ENCODE results near the gene UTP25.

DNA sequence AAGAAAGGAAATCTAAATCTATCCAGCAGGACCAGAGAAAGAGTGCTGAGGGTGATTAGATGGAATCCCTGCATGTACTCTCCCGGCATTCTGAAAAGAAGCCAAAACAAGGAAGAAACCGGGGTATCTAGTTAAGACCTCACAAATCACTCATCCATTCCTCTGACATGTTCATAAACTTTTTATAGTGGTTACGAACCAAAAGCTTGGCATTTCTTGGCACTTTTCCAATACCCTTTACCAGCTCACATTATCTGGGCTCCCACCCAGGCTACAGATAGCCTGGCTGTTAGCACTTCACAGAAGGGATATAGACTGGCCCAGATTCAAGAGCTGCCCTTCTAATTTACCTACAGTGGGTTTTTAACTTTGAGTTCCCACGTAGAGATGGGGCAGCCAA is 41.6 kb upstream of the UTP25 start:
- TF ChIP-seq, protein P1, sequence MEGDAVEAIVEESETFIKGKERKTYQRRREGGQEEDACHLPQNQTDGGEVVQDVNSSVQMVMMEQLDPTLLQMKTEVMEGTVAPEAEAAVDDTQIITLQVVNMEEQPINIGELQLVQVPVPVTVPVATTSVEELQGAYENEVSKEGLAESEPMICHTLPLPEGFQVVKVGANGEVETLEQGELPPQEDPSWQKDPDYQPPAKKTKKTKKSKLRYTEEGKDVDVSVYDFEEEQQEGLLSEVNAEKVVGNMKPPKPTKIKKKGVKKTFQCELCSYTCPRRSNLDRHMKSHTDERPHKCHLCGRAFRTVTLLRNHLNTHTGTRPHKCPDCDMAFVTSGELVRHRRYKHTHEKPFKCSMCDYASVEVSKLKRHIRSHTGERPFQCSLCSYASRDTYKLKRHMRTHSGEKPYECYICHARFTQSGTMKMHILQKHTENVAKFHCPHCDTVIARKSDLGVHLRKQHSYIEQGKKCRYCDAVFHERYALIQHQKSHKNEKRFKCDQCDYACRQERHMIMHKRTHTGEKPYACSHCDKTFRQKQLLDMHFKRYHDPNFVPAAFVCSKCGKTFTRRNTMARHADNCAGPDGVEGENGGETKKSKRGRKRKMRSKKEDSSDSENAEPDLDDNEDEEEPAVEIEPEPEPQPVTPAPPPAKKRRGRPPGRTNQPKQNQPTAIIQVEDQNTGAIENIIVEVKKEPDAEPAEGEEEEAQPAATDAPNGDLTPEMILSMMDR (IDR thresholded peaks at IDR 0.05), result no peak
- TF ChIP-seq NR3C1 (CRISPR knock-in tag; conservative IDR thresholded peaks at IDR 0.05; ENCODE audit: low read depth), result no peak
- TF ChIP-seq ZNF263 (CRISPR knock-in tag; IDR thresholded peaks at IDR 0.05; ENCODE audit: low read depth), result no peak
- TF ChIP-seq ESRRA (CRISPR knock-in tag; IDR thresholded peaks at IDR 0.05; ENCODE audit: borderline replicate concordance), result no peak
- no peak for TF ChIP-seq NR2C2 (CRISPR knock-in tag; IDR thresholded peaks at IDR 0.05)
- TF ChIP-seq, protein P2, sequence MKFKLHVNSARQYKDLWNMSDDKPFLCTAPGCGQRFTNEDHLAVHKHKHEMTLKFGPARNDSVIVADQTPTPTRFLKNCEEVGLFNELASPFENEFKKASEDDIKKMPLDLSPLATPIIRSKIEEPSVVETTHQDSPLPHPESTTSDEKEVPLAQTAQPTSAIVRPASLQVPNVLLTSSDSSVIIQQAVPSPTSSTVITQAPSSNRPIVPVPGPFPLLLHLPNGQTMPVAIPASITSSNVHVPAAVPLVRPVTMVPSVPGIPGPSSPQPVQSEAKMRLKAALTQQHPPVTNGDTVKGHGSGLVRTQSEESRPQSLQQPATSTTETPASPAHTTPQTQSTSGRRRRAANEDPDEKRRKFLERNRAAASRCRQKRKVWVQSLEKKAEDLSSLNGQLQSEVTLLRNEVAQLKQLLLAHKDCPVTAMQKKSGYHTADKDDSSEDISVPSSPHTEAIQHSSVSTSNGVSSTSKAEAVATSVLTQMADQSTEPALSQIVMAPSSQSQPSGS (CRISPR knock-in tag; IDR thresholded peaks at IDR 0.05; ENCODE audit: borderline replicate concordance, low read depth), result no peak
- TF ChIP-seq FOXK1 (CRISPR knock-in tag; IDR thresholded peaks at IDR 0.05), result no peak
- TF ChIP-seq, protein P3, sequence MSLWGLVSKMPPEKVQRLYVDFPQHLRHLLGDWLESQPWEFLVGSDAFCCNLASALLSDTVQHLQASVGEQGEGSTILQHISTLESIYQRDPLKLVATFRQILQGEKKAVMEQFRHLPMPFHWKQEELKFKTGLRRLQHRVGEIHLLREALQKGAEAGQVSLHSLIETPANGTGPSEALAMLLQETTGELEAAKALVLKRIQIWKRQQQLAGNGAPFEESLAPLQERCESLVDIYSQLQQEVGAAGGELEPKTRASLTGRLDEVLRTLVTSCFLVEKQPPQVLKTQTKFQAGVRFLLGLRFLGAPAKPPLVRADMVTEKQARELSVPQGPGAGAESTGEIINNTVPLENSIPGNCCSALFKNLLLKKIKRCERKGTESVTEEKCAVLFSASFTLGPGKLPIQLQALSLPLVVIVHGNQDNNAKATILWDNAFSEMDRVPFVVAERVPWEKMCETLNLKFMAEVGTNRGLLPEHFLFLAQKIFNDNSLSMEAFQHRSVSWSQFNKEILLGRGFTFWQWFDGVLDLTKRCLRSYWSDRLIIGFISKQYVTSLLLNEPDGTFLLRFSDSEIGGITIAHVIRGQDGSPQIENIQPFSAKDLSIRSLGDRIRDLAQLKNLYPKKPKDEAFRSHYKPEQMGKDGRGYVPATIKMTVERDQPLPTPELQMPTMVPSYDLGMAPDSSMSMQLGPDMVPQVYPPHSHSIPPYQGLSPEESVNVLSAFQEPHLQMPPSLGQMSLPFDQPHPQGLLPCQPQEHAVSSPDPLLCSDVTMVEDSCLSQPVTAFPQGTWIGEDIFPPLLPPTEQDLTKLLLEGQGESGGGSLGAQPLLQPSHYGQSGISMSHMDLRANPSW (CRISPR knock-in tag; conservative IDR thresholded peaks at IDR 0.05; ENCODE audit: low read depth), result no peak
- TF ChIP-seq, protein P4, sequence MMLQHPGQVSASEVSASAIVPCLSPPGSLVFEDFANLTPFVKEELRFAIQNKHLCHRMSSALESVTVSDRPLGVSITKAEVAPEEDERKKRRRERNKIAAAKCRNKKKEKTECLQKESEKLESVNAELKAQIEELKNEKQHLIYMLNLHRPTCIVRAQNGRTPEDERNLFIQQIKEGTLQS (CRISPR knock-in tag; conservative IDR thresholded peaks at IDR 0.05), result no peak
